Calu3 (cell line): Measurements from ENCODE around the gene CD33. TPM values are rescaled to one million over a fixed set of nuclear protein-coding genes. Genes with fewer than 3 reads are reported as not detected.
"Not testable (repeated sequence)": the region's sequence is repeated elsewhere in the genome, so short reads cannot be mapped to it uniquely, and the experiment has no call there.

Source experiments
- BruUV-seq: library from RNA; stranded (reverse); fragments of 400-500 nt; replicated peaks from 2 replicates; lab custom pipeline; 2021; lab: Mats Ljungman, UMichigan
- CTCF ChIA-PET: fragments of 300-600 bp; sonication (Branson Sonifier 250); formaldehyde crosslinking; loops from one replicate; lab custom pipeline; 2022; ENCODE audit warnings: antibody characterized with exemption; lab: Charles Lee
- DNase-seq: peaks from one replicate; pipeline ENCODE4 v3.0.0; 2022
- H3K27ac Mint-ChIP-seq: one replicate; pipeline ENCODE4 v1.8.0; 2022; ENCODE audit warnings: mixed read lengths; ENCODE audit not compliant: unreplicated experiment
- H3K27me3 Mint-ChIP-seq: one replicate; pipeline ENCODE4 v1.8.0; 2022; ENCODE audit warnings: mixed read lengths; ENCODE audit not compliant: unreplicated experiment
- H3K36me3 Mint-ChIP-seq: one replicate; pipeline ENCODE4 v1.8.0; 2022; ENCODE audit warnings: mild to moderate bottlenecking, moderate library complexity, mixed read lengths; ENCODE audit not compliant: insufficient read depth, unreplicated experiment
- H3K4me1 Mint-ChIP-seq: one replicate; pipeline ENCODE4 v1.8.0; 2022; ENCODE audit warnings: mild to moderate bottlenecking, low read depth, mixed read lengths; ENCODE audit not compliant: unreplicated experiment
- H3K4me3 Mint-ChIP-seq: one replicate; pipeline ENCODE4 v1.8.0; 2022; ENCODE audit warnings: mild to moderate bottlenecking, low read depth, moderate library complexity, mixed read lengths; ENCODE audit not compliant: unreplicated experiment
- H3K9me3 Mint-ChIP-seq: one replicate; pipeline ENCODE4 v1.8.0; 2022; ENCODE audit warnings: low read depth, mixed read lengths; ENCODE audit not compliant: unreplicated experiment
- intact Hi-C: fragments of 100-400 bp; cut with micrococcal nuclease; formaldehyde crosslinking; loops from one replicate; pipeline ENCODE4 v1.10.0; 2022; ENCODE audit not compliant: unreplicated experiment
- total RNA-seq: library from RNA; stranded (reverse); gene quantifications from 2 replicates; pipeline ENCODE4 v1.2.3, GENCODE V29; 2022
- TF ChIP-seq, protein P1 (sequence below): fragments of 200-600 bp; IDR thresholded peaks from one replicate; pipeline ENCODE4 v1.8.0; 2022; ENCODE audit warnings: antibody characterized with exemption; ENCODE audit not compliant: unreplicated experiment

Gene CD33
- total RNA-seq, 1 experiment from 2014 or later, result not detected

DNA sequence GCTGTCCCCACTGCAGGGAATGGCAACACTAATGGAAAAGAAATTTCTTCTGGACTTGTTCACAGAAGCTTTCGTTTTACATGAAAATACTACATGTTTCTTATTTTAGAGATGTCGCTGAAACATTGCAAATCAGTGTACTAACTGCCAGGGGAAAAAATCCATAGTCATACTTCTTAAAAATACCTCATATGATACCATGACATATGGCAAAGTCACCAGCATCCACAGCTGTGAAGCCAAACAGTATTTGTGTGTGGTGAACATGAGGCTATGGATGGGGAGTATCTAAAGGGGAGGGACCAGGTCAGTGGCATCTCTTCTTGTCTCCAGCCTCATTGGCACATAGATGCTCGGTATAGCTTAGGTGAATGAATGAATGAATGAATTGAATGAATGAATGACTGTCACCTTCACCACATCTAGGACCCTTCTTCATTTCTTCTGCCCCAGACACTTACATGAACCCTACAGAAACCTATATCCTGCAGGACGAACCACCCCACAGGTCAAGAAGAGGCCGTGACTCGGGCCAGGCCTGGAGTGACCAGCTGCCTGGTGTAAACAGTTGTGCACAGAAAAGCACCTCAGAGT, 14.6 kb upstream of the CD33 start:
- no TSS peak for BruUV-seq
- no peaks in the 10 kb centered on the region for H3K4me1 Mint-ChIP-seq
- no peak overlapping the region for H3K27ac Mint-ChIP-seq
- CTCF ChIA-PET, result no interaction called here
- TF ChIP-seq, protein P1, sequence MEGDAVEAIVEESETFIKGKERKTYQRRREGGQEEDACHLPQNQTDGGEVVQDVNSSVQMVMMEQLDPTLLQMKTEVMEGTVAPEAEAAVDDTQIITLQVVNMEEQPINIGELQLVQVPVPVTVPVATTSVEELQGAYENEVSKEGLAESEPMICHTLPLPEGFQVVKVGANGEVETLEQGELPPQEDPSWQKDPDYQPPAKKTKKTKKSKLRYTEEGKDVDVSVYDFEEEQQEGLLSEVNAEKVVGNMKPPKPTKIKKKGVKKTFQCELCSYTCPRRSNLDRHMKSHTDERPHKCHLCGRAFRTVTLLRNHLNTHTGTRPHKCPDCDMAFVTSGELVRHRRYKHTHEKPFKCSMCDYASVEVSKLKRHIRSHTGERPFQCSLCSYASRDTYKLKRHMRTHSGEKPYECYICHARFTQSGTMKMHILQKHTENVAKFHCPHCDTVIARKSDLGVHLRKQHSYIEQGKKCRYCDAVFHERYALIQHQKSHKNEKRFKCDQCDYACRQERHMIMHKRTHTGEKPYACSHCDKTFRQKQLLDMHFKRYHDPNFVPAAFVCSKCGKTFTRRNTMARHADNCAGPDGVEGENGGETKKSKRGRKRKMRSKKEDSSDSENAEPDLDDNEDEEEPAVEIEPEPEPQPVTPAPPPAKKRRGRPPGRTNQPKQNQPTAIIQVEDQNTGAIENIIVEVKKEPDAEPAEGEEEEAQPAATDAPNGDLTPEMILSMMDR, result no peak
- no peak for DNase-seq
- intact Hi-C loops, result no loop called here
- peaks cover 40% of the 10 kb centered on the region for H3K27me3 Mint-ChIP-seq
- no peak overlapping the region for H3K4me3 Mint-ChIP-seq
- H3K9me3 Mint-ChIP-seq, result no peaks in the 10 kb centered on the region
- no peaks in the 10 kb centered on the region for H3K36me3 Mint-ChIP-seq

DNA sequence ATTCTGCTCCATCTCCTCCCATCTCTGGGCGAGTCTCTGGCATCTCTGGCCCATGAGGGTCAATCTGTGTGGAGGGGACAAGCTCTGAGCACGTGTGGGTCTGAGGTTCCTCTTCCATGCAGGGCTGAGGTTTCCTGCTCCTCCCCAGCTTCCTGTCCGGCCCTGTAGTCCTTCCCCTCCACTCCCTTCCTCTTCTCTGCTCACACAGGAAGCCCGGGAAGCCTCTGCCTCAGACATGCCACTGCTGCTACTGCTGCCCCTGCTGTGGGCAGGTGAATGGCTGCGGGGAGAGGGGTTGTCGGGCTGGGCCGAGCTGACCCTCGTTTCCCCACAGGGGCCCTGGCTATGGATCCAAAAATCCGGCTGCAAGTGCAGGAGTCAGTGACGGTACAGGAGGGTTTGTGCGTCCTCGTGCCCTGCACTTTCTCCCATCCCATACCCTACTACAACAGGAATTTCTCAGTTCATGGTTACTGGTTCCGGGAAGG, 14.0 kb upstream of the CD33 start:
- intact Hi-C loops, H3K4me3 Mint-ChIP-seq, H3K36me3 Mint-ChIP-seq, CTCF ChIA-PET, H3K27ac Mint-ChIP-seq, H3K4me1 Mint-ChIP-seq, BruUV-seq, DNase-seq, H3K9me3 Mint-ChIP-seq: not testable (repeated sequence)
- peaks cover 40% of the 10 kb centered on the region for H3K27me3 Mint-ChIP-seq

DNA sequence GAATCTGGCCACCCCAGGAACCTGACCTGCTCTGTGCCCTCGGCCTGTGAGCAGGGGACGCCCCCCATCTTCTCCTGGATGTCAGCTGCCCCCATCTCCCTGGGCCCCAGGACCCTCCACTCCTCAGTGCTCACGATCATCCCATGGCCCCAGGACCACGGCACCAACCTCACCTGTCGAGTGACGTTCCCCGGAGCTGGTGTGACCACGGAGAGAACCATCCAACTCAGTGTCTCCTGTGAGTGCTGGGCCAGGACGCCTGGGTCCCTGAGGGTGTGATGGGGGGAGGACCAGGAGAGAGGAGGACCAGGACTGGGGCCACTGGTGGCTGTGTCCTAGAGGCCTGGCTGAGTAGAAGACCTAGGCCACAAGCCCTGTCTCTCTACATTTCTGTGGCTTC, 13.0 kb upstream of the CD33 start:
- peaks cover 41% of the 10 kb centered on the region for H3K27me3 Mint-ChIP-seq
- CTCF ChIA-PET, result no interaction called here
- H3K4me1 Mint-ChIP-seq, result no peaks in the 10 kb centered on the region
- BruUV-seq, result no TSS peak
- H3K9me3 Mint-ChIP-seq, result no peaks in the 10 kb centered on the region
- intact Hi-C loops, result no loop called here
- no peak for DNase-seq
- no peak overlapping the region for H3K27ac Mint-ChIP-seq
- no peaks in the 10 kb centered on the region for H3K36me3 Mint-ChIP-seq
- TF ChIP-seq, protein P1, result no peak
- no peak overlapping the region for H3K4me3 Mint-ChIP-seq

DNA sequence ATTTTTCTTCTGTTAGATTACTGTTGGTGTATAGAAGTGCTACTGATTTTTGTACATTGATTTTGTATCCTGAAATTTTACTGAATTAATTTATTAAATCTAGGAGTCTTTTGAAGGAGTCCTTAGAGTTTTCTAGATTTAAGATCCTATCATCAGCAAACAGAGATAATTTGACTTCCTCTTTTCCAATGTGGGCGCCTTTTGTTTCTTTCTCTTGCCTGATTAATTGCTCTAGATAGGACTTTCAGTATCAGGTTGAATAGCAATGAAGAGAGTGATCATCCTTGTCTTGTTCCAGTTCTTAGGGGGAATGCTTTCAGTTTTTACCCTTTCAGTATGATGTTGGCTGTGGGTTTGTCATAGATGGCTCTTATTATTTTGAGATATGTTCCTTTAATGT, 5.6 kb upstream of the CD33 start:
- Mint-ChIP-seq H3K9me3 (no peaks in the 10 kb centered on the region), H3K4me3 (no peak overlapping the region), H3K36me3 (no peaks in the 10 kb centered on the region), H3K27me3 (peaks cover 83% of the 10 kb centered on the region), H3K27ac (no peak overlapping the region), H3K4me1 (no peaks in the 10 kb centered on the region)
- TF ChIP-seq, protein P1, result no peak
- CTCF ChIA-PET, result no interaction called here
- no TSS peak for BruUV-seq
- intact Hi-C loops, result no loop called here
- DNase-seq, result no peak

DNA sequence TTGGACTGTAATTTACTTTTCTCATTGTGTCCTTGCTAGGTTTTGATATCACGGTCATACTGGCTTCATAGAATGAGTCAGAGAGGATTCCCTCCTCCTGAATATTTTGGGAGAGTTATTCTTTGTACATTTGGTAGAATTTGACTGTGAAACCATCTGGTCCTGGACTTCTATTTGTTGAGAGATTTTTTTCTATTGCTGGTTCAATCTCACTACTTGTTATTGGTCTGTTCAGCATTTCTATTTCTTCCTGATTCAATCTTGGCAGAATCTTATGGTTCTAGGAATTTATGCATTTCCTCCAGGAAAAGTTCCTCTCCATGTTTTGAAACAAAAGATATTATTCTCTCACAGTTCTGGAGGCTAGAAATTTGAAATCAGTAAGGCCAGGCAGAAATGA, 4.9 kb upstream of the CD33 start:
- no peak for DNase-seq
- no peak overlapping the region for H3K4me3 Mint-ChIP-seq
- H3K36me3 Mint-ChIP-seq, result no peaks in the 10 kb centered on the region
- H3K27ac Mint-ChIP-seq, result no peak overlapping the region
- H3K27me3 Mint-ChIP-seq, result peaks cover 90% of the 10 kb centered on the region
- CTCF ChIA-PET, result no interaction called here
- TF ChIP-seq, protein P1, result no peak
- BruUV-seq, result no TSS peak
- intact Hi-C loops, result no loop called here
- H3K4me1 Mint-ChIP-seq, result no peaks in the 10 kb centered on the region
- no peaks in the 10 kb centered on the region for H3K9me3 Mint-ChIP-seq
